A549 treated with RU486 at 1 μM for 4 hours (cell line): ENCODE measurements around the gene THOP1. TPM values are rescaled to one million over a fixed set of nuclear protein-coding genes. Genes with fewer than 3 reads are reported as not detected.

ENCODE experiments used
- total RNA-seq: library from RNA; stranded (reverse); fragments of 200-300 nt; extraction: Qiagen RNA extraction; gene quantifications from 5 replicates; pipeline ENCODE4 v1.2.3, GENCODE V29; 2022; ENCODE audit warnings: low read depth

THOP1 gene
- total RNA-seq = 75.6 to 106 TPM (median 98.3 TPM) in 5 replicates

GRCh38 chr19:2785244-2785997 is at the start of gene THOP1:
Gene THOP1 (plus strand): TSS chr19:2785503. CDS start chr19:2785663, 160 bp downstream.

GRCh38 chr19:2739602-2740313 is 45.5 kb upstream of the THOP1 start, which contains the start of gene SLC39A3:
Gene SLC39A3 (minus strand): TSS chr19:2740017. CDS start chr19:2737257, 2,760 bp downstream.

GRCh38 chr19:2782936-2783780 is 2.1 kb upstream of the THOP1 start, which contains the start of gene SGTA:
Gene SGTA (minus strand): TSS chr19:2783273. CDS start chr19:2769068, 14,205 bp downstream.

GRCh38 chr19:2819540-2820111 is 34.3 kb downstream of the THOP1 start, which contains the start of gene ZNF554:
Gene ZNF554 (plus strand): TSS chr19:2819868. CDS start chr19:2820072, 204 bp downstream.

GRCh38 chr19:2840794-2841791 is 55.8 kb downstream of the THOP1 start, which contains the start of gene ZNF555:
Gene ZNF555 (plus strand): TSS chr19:2841475. CDS start chr19:2841573, 98 bp downstream.

Other genes with a start within 250 kb of the THOP1 start
- 0.05 to 0.14 TPM (median 0.06 TPM) in 4 of 5 replicates, not detected in the other for gene GNG7, start 82.8 kb upstream of the THOP1 start, total RNA-seq
- 3.0 to 4.6 TPM (median 3.9 TPM) in 5 replicates for gene DIRAS1, start 64.1 kb upstream of the THOP1 start, total RNA-seq
- gene SLC39A3, start 45.5 kb upstream of the THOP1 start, total RNA-seq = 24.4 to 30.3 TPM (median 29.6 TPM) in 5 replicates
- 57.9 to 80.1 TPM (median 74.5 TPM) in 5 replicates for gene SGTA, start 2.2 kb upstream of the THOP1 start, total RNA-seq
- gene ZNF554, start 34.4 kb downstream of the THOP1 start, total RNA-seq = 1.0 to 1.3 TPM (median 1.2 TPM) in 5 replicates
- 2.2 to 3.0 TPM (median 2.8 TPM) in 5 replicates for gene ZNF555, start 56.0 kb downstream of the THOP1 start, total RNA-seq
- 0.02 to 0.11 TPM (median 0.05 TPM) in 3 of 5 replicates, not detected in the others for gene ZNF556, start 81.8 kb downstream of the THOP1 start, total RNA-seq
- gene ZNF57, start 115.4 kb downstream of the THOP1 start, total RNA-seq = 1.9 to 2.9 TPM (median 2.3 TPM) in 5 replicates
- gene ZNF77, start 159.5 kb downstream of the THOP1 start, total RNA-seq = 1.7 to 2.5 TPM (median 2.0 TPM) in 5 replicates
- gene TLE6, start 192.1 kb downstream of the THOP1 start, total RNA-seq = 3.1 to 6.1 TPM (median 5.5 TPM) in 5 replicates
- gene TLE2, start 243.8 kb downstream of the THOP1 start, total RNA-seq = 1.7 to 3.1 TPM (median 3.0 TPM) in 5 replicates